GM12801 (cell line): ENCODE data around the gene PRPS1L1.

Source experiments
- CTCF ChIP-seq: IDR thresholded peaks from one replicate; pipeline ENCODE4 v1.5.1; 2011; ENCODE audit warnings: control low read depth; ENCODE audit not compliant: insufficient read length; ENCODE audit errors: extremely low read depth

PRPS1L1 gene

GRCh38 chr7:18027628-18028027, at the start of gene PRPS1L1:
PRPS1L1 (minus strand) TSS chr7:18027846.
- no peak for TF ChIP-seq CTCF

GRCh38 chr7:18076461-18076860, 48.8 kb upstream of the PRPS1L1 start:
- no peak for TF ChIP-seq CTCF

- no peak for TF ChIP-seq CTCF
Measured at GRCh38 chr7:18068745-18069144, 41.1 kb upstream of the PRPS1L1 start.

GRCh38 chr7:18064242-18064838, 36.7 kb upstream of the PRPS1L1 start:
- TF ChIP-seq CTCF: no peak

- TF ChIP-seq CTCF: no peak
Measured at GRCh38 chr7:18063149-18063901, 35.7 kb upstream of the PRPS1L1 start.

- no peak for TF ChIP-seq CTCF
Measured at GRCh38 chr7:18059171-18059570, 31.5 kb upstream of the PRPS1L1 start.

GRCh38 chr7:18053941-18054340, 26.3 kb upstream of the PRPS1L1 start:
- TF ChIP-seq CTCF: no peak
